ENCODE measurements around the gene GBX1.

The GBX1 gene

DNA sequence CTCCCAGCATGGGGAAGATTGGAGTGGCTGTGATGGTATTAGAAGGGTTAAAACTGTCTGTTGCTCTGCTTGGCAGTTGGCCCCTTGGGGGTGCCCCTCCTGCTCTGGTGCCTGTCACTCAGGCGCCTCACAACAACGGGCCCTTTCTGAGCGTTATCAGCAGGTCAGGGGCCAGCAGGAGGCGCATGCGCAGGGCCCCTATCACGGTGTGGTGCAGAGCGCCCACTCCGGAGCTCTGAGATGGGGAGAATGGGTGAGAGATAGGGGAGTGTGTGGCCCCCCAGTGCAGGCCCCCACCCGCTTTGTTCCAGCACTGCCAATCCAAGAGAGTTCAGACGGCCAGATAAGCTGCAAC is 24.8 kb downstream of the GBX1 start:
- TF ChIP-seq CTCF (conservative IDR thresholded peaks at IDR 0.05) (no peak), ZFX (IDR thresholded peaks at IDR 0.05) (no peak)
- H3K27ac ChIP-seq, result no peak overlapping the region

DNA sequence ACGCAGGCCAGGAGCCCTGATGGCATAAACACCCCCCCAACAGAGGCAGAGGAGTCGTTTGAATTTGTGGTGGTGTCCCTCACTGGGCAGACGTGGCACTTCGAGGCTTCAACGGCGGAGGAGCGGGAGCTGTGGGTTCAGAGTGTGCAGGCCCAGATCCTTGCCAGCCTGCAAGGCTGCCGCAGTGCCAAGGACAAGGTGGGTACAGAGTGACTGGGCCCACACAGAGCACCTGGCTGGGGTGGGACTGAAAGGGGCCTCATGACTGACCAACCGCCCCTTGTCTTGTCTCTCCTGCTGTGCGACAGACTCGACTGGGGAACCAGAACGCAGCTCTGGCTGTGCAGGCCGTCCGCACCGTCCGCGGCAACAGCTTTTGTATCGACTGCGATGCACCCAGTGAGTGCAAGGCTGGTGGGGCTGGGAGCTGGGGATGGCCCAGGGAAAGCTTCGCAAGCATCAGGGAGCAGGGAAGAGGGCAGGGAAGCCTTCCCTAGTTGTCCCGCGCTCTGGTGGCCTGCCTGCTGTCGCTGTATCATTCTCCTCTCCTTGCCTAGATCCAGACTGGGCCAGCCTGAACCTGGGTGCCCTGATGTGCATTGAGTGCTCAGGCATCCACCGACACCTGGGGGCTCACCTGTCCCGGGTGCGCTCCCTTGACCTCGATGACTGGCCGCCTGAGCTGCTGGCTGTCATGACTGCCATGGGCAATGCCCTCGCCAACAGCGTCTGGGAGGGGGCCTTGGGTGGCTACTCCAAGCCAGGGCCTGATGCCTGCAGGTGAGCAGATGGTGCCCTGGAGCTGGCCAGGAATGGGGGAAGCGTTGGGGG is 25.4 kb downstream of the GBX1 start:
- no peak overlapping the region for H3K27ac ChIP-seq
- TF ChIP-seq CTCF (conservative IDR thresholded peaks at IDR 0.05) (no peak), ZFX (IDR thresholded peaks at IDR 0.05) (no peak)

- TF ChIP-seq ZFX (IDR thresholded peaks at IDR 0.05) (no peak), CTCF (conservative IDR thresholded peaks at IDR 0.05) (no peak)
- no peak overlapping the region for H3K27ac ChIP-seq
These were observed 26.1 kb downstream of the GBX1 start for GRCh38 chr7:151141311-151141854.

- H3K27ac ChIP-seq, result no peak overlapping the region
- TF ChIP-seq CTCF (conservative IDR thresholded peaks at IDR 0.05), result no peak
- TF ChIP-seq ZFX (IDR thresholded peaks at IDR 0.05), result no peak
These were observed 26.7 kb downstream of the GBX1 start for GRCh38 chr7:151140826-151141225.

GRCh38 chr7:151139791-151140190 is 27.7 kb downstream of the GBX1 start:
- TF ChIP-seq CTCF (conservative IDR thresholded peaks at IDR 0.05) (no peak), ZFX (IDR thresholded peaks at IDR 0.05) (no peak)
- H3K27ac ChIP-seq, result no peak overlapping the region

- TF ChIP-seq ZFX (IDR thresholded peaks at IDR 0.05) (no peak), CTCF (conservative IDR thresholded peaks at IDR 0.05) (no peak)
- no peak overlapping the region for H3K27ac ChIP-seq
These were observed 28.3 kb downstream of the GBX1 start for GRCh38 chr7:151139071-151139790.
